Ovary (tissue), 3 donors: ENCODE measurements around the gene ZSCAN20.

Experiments
- CTCF ChIP-seq, 3 donors: fragments of 450-650 bp in 2 of 3; fragments of 200-600 bp in 1 of 3; IDR thresholded peaks; one replicate each; pipeline versions ENCODE4 v1.5.1 to v1.8.0; 2016 to 2022; ENCODE audit warnings: antibody characterized with exemption in 3 of 3, mild to moderate bottlenecking in 1 of 3
- EP300 ChIP-seq: sonication (generic); formaldehyde crosslinking; IDR thresholded peaks from one replicate; pipeline ENCODE4 v1.6.1; 2017; ENCODE audit warnings: antibody characterized with exemption
- POLR2A ChIP-seq: fragments of 450-650 bp; IDR thresholded peaks from one replicate; pipeline ENCODE4 v1.6.1; 2017; ENCODE audit warnings: antibody characterized with exemption, mild to moderate bottlenecking, moderate library complexity
- donor health status: DM: no; HTN: no; CAD: no.

DNA sequence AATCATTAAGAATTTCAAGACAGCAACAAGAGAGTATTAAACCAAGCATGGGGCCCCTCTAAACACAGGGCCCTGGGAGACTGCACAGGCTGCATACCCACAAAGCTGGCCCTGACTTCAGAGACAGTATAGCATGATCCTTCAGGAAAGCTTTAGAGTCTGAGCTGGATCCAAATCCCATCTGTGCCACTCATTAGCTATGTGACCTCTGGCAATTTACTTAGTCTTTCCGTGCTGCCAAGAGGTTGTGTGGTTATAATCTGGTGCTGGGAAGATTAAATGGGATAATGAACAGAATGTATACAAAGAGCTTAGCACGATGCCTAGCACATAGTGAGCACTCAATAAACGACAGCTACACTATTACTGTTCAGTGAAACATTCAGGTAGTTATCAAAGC is 45.5 kb upstream of the ZSCAN20 start:
- TF ChIP-seq POLR2A: no peak
- TF ChIP-seq CTCF (IDR thresholded peaks at IDR 0.05): no peak
- TF ChIP-seq EP300: no peak
